SK-N-MC (cell line): Measurements from ENCODE around the gene NFIB.

Experiments used
- DNase-seq: peaks from one replicate; pipeline ENCODE4 v3.0.0-alpha.2; 2011; ENCODE audit warnings: low read depth, low spot score
- H3K27ac ChIP-seq: fragments of 200-600 bp; sonication (generic); 2 replicates; pipeline ENCODE4 v1.5.1; 2016; ENCODE audit warnings: mixed run types
- H3K36me3 ChIP-seq: fragments of 200-600 bp; sonication (generic); 2 replicates; pipeline ENCODE4 v1.6.1; 2017; ENCODE audit warnings: antibody characterized with exemption, low read length, mixed read lengths; ENCODE audit not compliant: insufficient read depth
- H3K4me3 ChIP-seq: fragments of 200-600 bp; sonication (generic); 2 replicates; pipeline ENCODE4 v1.5.1; 2016
- H3K9ac ChIP-seq: fragments of 200-600 bp; sonication (generic); 2 replicates; pipeline ENCODE4 v1.8.0; 2017; ENCODE audit warnings: mixed run types, mixed read lengths; ENCODE audit not compliant: insufficient read length
- H3K9me3 ChIP-seq: fragments of 200-600 bp; sonication (generic); 2 replicates; pipeline ENCODE4 v1.6.1; 2017; ENCODE audit warnings: low read depth, mild to moderate bottlenecking, antibody characterized with exemption, low read length, moderate library complexity, mixed read lengths
- EZH2 ChIP-seq: fragments of 200-600 bp; sonication (generic); IDR thresholded peaks from one replicate; pipeline ENCODE4 v1.6.1; 2017; ENCODE audit warnings: antibody characterized with exemption
- FOXP2 ChIP-seq: optimal IDR thresholded peaks from 2 replicates; pipeline ENCODE3; 2011; ENCODE audit warnings: mild to moderate bottlenecking, moderate library complexity; ENCODE audit not compliant: insufficient read depth; ENCODE audit errors: extremely low read length, control extremely low read depth
- POLR2AphosphoS5 ChIP-seq: IDR thresholded peaks from 2 replicates; pipeline ENCODE4 v1.6.1; 2012; ENCODE audit warnings: mild to moderate bottlenecking, low read depth, low read length, borderline replicate concordance

Gene NFIB

DNA sequence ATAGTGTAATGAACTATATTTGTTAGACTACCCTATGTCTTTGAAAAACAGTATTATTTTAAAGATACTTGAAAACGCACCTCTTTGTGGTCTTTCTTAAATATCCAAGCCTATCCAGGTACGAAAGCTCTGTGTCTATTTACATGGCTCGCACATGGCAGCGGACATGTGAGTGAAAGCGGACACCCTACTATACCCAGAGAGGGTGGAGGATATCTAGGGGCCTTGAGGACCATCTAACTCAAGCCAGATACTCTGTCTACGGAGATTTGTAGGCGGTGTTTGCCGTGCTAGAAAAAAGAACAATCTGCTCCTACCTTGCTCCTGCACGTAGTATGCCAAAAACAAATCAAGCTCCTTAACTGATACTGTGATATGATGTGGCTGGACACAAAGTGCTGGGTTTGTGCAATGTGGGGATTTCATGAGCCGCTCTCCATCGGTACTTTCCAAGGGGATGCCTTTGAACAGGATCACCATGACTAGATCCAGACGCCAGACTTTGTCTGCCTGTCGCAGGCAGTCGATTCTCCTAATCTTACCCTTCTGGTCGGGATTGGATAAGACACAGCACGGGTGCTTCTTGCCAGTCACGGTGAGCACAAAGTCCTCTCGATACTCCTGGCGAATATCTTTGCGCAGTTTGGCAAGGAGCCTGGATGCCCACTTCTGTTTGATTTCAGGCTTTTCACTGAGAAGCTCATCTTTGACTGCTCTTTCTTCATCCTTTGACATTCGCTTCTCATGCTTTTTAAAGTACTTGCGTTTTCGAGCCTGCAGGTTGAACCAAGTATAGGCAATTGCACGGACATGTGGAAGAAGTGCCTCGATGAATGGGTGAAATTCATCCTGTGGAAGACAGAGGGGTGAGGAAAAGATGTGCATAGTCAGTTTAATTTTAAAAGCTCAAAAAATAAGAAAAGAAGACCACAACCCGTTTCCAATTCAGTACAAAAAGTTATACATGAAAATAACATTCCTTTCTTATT, 7.0 kb downstream of the NFIB start:
- H3K27ac ChIP-seq, result no peak overlapping the region
- H3K9me3 ChIP-seq, result no peaks in the 10 kb centered on the region
- no peak for TF ChIP-seq FOXP2
- no peak for TF ChIP-seq POLR2AphosphoS5
- no peak for TF ChIP-seq EZH2
- H3K4me3 ChIP-seq, result no peak overlapping the region
- peaks cover 43% of the 10 kb centered on the region for H3K36me3 ChIP-seq
- no peak overlapping the region for H3K9ac ChIP-seq
- DNase-seq, result no peak

DNA sequence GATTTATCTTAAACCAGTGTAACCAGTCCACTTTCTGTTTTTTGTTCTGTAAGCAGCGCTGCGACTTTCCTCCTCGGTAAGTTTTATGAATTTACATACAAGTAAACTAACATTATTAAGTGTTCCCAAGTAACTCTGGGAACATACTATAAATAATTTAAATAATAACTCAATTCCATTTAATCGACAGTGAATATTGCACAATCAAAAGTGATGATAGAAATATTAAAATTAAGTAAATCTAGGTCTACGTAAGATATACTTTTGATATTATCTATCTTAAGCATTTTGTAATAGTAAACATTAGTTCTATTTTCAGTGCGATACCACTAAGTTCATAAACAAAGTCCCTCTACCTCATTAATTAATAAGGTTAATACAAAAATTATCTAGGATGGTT, 7.8 kb downstream of the NFIB start:
- Histone ChIP-seq H3K36me3 (peaks cover 43% of the 10 kb centered on the region), H3K4me3 (no peak overlapping the region), H3K27ac (no peak overlapping the region), H3K9ac (no peak overlapping the region), H3K9me3 (no peaks in the 10 kb centered on the region)
- TF ChIP-seq EZH2, result no peak
- TF ChIP-seq FOXP2, result no peak
- no peak for TF ChIP-seq POLR2AphosphoS5
- no peak for DNase-seq

DNA sequence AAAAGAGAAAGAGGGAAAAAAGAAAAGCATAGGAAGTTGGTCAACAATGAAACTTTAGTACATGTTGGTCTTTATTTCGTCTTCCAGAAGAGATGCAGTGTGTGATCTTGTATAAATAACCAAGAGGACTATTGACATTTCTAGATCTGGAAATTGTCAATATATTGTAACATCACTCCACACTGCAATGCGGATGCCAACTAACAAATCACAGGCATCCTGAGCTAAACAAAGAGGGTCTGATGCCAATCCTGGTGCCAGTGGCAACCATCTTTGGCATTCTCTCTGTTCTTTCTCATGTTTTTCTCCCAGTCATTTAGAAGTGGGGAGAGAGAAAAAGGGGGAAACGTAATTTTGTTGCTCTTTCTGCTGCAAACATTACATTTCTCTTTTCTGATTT, 9.7 kb downstream of the NFIB start:
- H3K9me3 ChIP-seq, result no peaks in the 10 kb centered on the region
- no peak for TF ChIP-seq FOXP2
- no peak for TF ChIP-seq EZH2
- no peak for TF ChIP-seq POLR2AphosphoS5
- no peak overlapping the region for H3K4me3 ChIP-seq
- H3K27ac ChIP-seq, result no peak overlapping the region
- no peak overlapping the region for H3K9ac ChIP-seq
- H3K36me3 ChIP-seq, result peaks cover 43% of the 10 kb centered on the region
- no peak for DNase-seq

DNA sequence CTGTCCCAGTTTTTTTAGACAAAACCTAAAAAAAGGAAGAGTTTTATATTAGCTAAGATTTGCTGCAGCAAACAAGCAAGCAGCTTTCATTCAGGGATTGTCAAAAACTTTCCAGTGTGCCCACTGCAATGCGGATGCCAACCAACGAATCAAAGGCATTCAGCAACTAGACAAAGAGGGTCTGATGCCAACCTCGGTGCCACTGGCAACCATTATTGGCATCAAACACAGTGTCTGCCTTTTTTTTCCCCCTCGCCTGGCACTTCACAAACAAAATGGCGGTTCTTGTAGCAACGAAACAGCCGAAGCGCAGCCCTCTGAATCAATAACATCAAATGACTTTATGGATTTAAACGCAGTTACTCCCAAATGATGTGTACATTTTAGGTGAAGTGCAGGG, 10.4 kb downstream of the NFIB start:
- TF ChIP-seq EZH2, result no peak
- no peak for TF ChIP-seq FOXP2
- TF ChIP-seq POLR2AphosphoS5, result no peak

DNA sequence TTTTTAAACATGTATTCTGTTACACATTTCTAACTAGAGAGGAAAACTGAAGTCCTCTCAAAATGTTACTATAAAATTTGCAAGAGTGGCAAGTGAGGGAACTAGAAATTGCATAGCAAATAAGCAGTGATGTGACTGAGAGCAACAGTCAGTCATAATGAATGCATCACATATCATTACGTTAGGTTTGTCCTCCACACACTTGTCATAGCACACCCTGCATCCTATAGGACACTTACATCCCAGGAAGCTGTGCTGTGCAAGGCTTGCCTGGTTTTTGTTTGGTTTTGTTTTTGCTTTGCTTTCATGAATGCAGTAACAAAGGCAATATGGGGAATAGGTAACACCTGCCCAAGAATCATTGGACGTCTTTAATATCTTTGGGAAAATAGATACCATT, 10.8 kb downstream of the NFIB start:
- no peak for DNase-seq
- no peak overlapping the region for H3K4me3 ChIP-seq
- peaks cover 43% of the 10 kb centered on the region for H3K36me3 ChIP-seq
- no peak for TF ChIP-seq FOXP2
- TF ChIP-seq EZH2, result no peak
- no peak for TF ChIP-seq POLR2AphosphoS5
- H3K9ac ChIP-seq, result no peak overlapping the region
- H3K27ac ChIP-seq, result no peak overlapping the region
- no peaks in the 10 kb centered on the region for H3K9me3 ChIP-seq

More for the DNA sequence above, 10.4 kb downstream of the NFIB start:
- no peaks in the 10 kb centered on the region for H3K9me3 ChIP-seq
- H3K36me3 ChIP-seq, result peaks cover 43% of the 10 kb centered on the region
- no peak overlapping the region for H3K9ac ChIP-seq
- H3K4me3 ChIP-seq, result no peak overlapping the region
- no peak for DNase-seq
- H3K27ac ChIP-seq, result no peak overlapping the region

DNA sequence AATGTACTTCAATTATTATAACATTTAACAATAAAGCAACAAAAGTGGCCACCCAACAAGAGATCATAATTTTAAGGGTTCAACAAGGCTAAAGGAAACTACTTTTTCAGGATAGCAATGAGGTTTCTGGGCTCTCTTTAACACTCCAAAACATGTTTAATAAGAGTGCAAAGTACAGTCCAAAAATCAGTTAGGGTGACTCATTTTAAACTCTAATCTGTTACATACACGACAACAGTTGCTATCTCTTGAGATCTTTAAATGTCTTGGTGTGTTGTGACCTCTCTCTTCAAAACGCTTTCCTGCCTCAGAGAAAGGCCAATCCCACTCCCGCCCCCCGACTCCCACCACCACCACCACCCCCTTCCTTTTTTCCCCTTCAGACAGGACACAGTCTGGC, 11.5 kb downstream of the NFIB start:
- Histone ChIP-seq H3K9me3 (no peaks in the 10 kb centered on the region), H3K4me3 (no peak overlapping the region), H3K36me3 (peaks cover 39% of the 10 kb centered on the region), H3K27ac (no peak overlapping the region), H3K9ac (no peak overlapping the region)
- TF ChIP-seq FOXP2 (no peak), EZH2 (no peak), POLR2AphosphoS5 (no peak)
- DNase-seq, result no peak

DNA sequence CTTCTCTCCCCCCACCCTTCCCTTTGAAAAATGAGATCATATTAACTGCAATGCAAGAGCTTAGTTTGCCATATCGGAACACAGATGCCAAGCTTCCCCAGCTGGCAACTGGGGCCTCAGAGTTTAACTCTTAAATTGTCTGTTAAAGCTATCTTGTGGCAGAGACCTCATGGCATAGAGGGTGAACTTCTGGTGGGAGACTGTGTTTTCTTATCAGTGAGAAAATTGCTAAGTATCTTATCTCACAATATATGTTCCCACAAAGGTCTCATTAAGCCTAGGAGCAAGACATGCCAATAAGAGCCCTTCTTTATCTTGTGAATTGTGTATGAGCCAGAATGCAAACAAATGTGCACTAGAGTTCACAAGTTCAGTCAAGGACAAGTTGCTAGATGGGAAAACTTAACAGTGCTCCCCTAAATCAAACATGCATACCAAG, 12.3 kb downstream of the NFIB start:
- Histone ChIP-seq H3K27ac (no peak overlapping the region), H3K4me3 (no peak overlapping the region), H3K36me3 (peaks cover 31% of the 10 kb centered on the region), H3K9ac (no peak overlapping the region), H3K9me3 (no peaks in the 10 kb centered on the region)
- DNase-seq, result no peak
- no peak for TF ChIP-seq EZH2
- no peak for TF ChIP-seq POLR2AphosphoS5
- no peak for TF ChIP-seq FOXP2

DNA sequence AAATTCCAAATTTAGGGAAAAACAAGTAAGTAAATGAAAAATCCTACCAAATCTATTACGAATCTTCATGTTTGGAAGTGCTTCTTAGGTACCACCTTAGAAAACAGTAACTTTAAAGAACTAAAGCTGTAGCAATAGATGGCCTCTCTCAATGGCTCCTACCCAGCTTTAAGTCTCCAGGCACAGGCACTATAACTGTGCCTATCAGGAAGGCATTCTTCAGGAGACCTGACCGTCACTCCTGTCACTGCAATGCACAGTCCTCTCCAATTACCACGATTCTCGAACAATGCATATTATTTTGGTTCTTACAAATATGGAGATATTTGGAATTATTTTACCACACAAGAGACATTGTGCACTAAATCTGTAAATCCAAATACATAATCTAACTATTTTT, 12.9 kb downstream of the NFIB start:
- peaks cover 28% of the 10 kb centered on the region for H3K36me3 ChIP-seq
- no peak overlapping the region for H3K4me3 ChIP-seq
- no peak for DNase-seq
- no peak overlapping the region for H3K9ac ChIP-seq
- no peaks in the 10 kb centered on the region for H3K9me3 ChIP-seq
- TF ChIP-seq POLR2AphosphoS5, result no peak
- no peak for TF ChIP-seq FOXP2
- no peak for TF ChIP-seq EZH2
- H3K27ac ChIP-seq, result no peak overlapping the region

DNA sequence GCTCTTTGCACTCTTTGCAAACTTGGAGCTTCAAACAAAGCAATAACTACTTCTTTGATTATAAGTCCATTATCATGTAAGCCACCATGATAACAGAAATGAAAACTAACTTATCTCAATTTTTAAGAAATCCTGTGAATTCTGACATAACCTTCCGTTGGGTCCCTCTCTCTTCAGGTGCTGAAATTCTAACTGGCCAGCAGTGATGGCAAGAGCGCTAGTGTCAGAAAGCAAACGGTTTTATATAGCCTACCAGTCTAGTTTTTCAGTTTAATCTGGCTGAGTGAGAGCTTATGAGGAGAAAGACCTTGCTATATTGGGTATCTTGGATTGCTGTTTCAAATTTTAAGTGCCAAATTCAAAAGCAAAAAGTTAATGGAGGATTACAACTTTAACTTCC, 13.4 kb downstream of the NFIB start:
- H3K27ac ChIP-seq, result no peak overlapping the region
- no peaks in the 10 kb centered on the region for H3K9me3 ChIP-seq
- no peak overlapping the region for H3K9ac ChIP-seq
- H3K4me3 ChIP-seq, result no peak overlapping the region
- H3K36me3 ChIP-seq, result peaks cover 28% of the 10 kb centered on the region
- TF ChIP-seq EZH2 (no peak), FOXP2 (no peak), POLR2AphosphoS5 (no peak)
- no peak for DNase-seq
